Measurements from ENCODE around the gene OSBPL9. TPM values are rescaled to one million over a fixed set of nuclear protein-coding genes. Genes with fewer than 3 reads are reported as not detected.

The OSBPL9 gene
- total and polyA plus RNA-seq, 8 donors, result 63.1 to 139 (median 114) TPM

DNA sequence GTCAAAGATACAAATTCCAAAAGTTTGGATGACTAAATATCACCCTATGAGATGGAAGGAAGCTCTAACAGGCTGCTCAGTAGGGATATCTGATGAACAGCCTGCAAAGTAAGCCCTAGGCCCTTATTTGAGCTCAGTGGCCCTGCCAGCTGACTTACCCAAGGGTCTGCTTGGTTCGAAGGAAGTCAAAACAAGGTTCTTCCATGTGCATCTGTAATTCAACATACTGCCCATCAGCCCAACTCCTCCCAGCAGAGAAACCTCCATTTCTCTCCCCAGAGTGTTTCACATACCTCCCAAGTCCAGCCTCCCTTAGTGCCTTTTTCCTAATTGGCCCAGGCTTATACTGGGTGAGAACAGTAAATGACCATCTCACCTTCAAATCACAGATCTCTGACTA lies 175.0 kb downstream of the OSBPL9 start:
- Histone ChIP-seq H3K9me3 (no peaks in the 10 kb centered on the region), H3K36me3 (peaks cover 0 to 97% of the 10 kb centered on the region in 2 donors), H3K27ac (no peak overlapping the region), H3K27me3 (no peaks in the 10 kb centered on the region), H3K4me1 (no peaks in the 10 kb centered on the region), H3K4me3 (no peak overlapping the region)
- no peak for DNase-seq
- intact Hi-C loops (cut with DNase I), result no loop called here
- TF ChIP-seq, protein P1, sequence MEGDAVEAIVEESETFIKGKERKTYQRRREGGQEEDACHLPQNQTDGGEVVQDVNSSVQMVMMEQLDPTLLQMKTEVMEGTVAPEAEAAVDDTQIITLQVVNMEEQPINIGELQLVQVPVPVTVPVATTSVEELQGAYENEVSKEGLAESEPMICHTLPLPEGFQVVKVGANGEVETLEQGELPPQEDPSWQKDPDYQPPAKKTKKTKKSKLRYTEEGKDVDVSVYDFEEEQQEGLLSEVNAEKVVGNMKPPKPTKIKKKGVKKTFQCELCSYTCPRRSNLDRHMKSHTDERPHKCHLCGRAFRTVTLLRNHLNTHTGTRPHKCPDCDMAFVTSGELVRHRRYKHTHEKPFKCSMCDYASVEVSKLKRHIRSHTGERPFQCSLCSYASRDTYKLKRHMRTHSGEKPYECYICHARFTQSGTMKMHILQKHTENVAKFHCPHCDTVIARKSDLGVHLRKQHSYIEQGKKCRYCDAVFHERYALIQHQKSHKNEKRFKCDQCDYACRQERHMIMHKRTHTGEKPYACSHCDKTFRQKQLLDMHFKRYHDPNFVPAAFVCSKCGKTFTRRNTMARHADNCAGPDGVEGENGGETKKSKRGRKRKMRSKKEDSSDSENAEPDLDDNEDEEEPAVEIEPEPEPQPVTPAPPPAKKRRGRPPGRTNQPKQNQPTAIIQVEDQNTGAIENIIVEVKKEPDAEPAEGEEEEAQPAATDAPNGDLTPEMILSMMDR (IDR thresholded peaks at IDR 0.05), result no peak
- ATAC-seq, result no peak

- DNase-seq, result no peak
- Histone ChIP-seq H3K4me3 (no peak overlapping the region), H3K27ac (peak overlapping the region in 1 of 2 donors; percentile 37), H3K27me3 (no peaks in the 10 kb centered on the region), H3K36me3 (peaks cover 0 to 97% of the 10 kb centered on the region in 2 donors), H3K9me3 (no peaks in the 10 kb centered on the region), H3K4me1 (no peaks in the 10 kb centered on the region)
- TF ChIP-seq, protein P1 (IDR thresholded peaks at IDR 0.05), result no peak
- ATAC-seq, result peak; percentile 14
- intact Hi-C loops (cut with DNase I), result no loop called here
These were observed 176.0 kb downstream of the OSBPL9 start for GRCh38 chr1:51792864-51793263.

DNA sequence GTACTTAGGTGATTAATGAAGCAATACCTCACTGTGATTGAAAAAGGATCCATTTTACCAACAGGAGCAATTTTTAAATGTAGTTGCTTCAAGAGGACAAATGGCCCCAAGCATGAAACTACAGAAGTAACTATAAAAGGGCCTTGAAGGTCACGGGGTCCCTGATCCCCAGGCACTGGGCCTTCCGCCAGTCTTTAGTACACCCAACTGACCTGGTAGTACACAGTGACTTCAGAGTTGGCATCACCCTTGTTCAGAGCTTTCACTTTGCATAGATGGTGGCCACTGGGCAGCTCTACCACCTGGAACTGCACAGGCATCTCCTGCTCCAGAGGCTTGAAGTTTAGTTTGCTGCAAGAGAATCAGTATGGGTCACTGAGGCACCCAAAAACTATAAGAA lies 177.4 kb downstream of the OSBPL9 start:
- Histone ChIP-seq H3K9me3 (no peaks in the 10 kb centered on the region), H3K27me3 (no peaks in the 10 kb centered on the region), H3K4me1 (no peaks in the 10 kb centered on the region), H3K27ac (no peak overlapping the region), H3K4me3 (no peak overlapping the region), H3K36me3 (peaks cover 0 to 93% of the 10 kb centered on the region in 2 donors)
- TF ChIP-seq, protein P1 (IDR thresholded peaks at IDR 0.05), result no peak
- no peak for DNase-seq
- intact Hi-C loops (cut with DNase I), result no loop called here
- ATAC-seq, result no peak

- Histone ChIP-seq H3K27me3 (no peaks in the 10 kb centered on the region), H3K27ac (no peak overlapping the region), H3K9me3 (no peaks in the 10 kb centered on the region), H3K36me3 (peaks cover 0 to 93% of the 10 kb centered on the region in 2 donors), H3K4me3 (no peak overlapping the region), H3K4me1 (no peaks in the 10 kb centered on the region)
- intact Hi-C loops (cut with DNase I), result no loop called here
- TF ChIP-seq, protein P1 (IDR thresholded peaks at IDR 0.05), result no peak
- ATAC-seq (peak; percentile 48), DNase-seq (no peak)
These were observed 178.0 kb downstream of the OSBPL9 start for GRCh38 chr1:51794868-51795267.

GRCh38 chr1:51799372-51799771 lies 182.5 kb downstream of the OSBPL9 start:
- Histone ChIP-seq H3K4me3 (no peak overlapping the region), H3K9me3 (no peaks in the 10 kb centered on the region), H3K27ac (no peak overlapping the region), H3K4me1 (no peaks in the 10 kb centered on the region), H3K27me3 (no peaks in the 10 kb centered on the region), H3K36me3 (peaks cover 0 to 93% of the 10 kb centered on the region in 2 donors)
- DNase-seq, result no peak
- TF ChIP-seq, protein P1 (IDR thresholded peaks at IDR 0.05), result no peak
- intact Hi-C loops (cut with DNase I), result no loop called here
- ATAC-seq, result no peak
